H1 (cell line): ENCODE measurements around the gene EFCAB8. TPM values are rescaled to one million over a fixed set of nuclear protein-coding genes. Genes with fewer than 3 reads are reported as not detected.

Experiments used
- CTCF ChIA-PET: fragments of 300-600 bp; sonication (Branson Sonifier 250); formaldehyde crosslinking; loops from one replicate; lab custom pipeline; 2021; ENCODE audit not compliant: partially characterized antibody; lab: Charles Lee
- POLR2A ChIA-PET: fragments of 300-600 bp; sonication (Branson Sonifier 250); formaldehyde crosslinking; loops from one replicate; lab custom pipeline; 2021; ENCODE audit warnings: inconsistent platforms; ENCODE audit not compliant: partially characterized antibody; lab: Charles Lee
- DNase-seq, 2 experiments: peaks; one replicate each; pipeline versions ENCODE4 v3.0.0 to v3.0.0-alpha.2; 2010 to 2022; ENCODE audit warnings: low spot score in 2 of 2, low read depth in 1 of 2, mixed read lengths in 1 of 2
- FAIRE-seq: peaks from 2 replicates; lab custom pipeline; 2011; peaks lifted over from hg19 to GRCh38; lab: Jason Lieb, UNC
- H2AFZ ChIP-seq: 2 replicates; pipeline ENCODE4 v1.8.1; 2012; ENCODE audit warnings: low read length, inconsistent platforms
- H2AK5ac ChIP-seq: 2 replicates; pipeline ENCODE4 v1.6.1; 2013; ENCODE audit warnings: low read depth, low read length
- H2BK120ac ChIP-seq: replicated peaks from 2 replicates; pipeline ENCODE3; 2013; ENCODE audit warnings: low read depth, low read length, inconsistent platforms
- H2BK12ac ChIP-seq: 2 replicates; pipeline ENCODE4 v1.6.1; 2013; ENCODE audit warnings: low read depth, low read length
- H2BK15ac ChIP-seq: 2 replicates; pipeline ENCODE4 v1.6.1; 2013; ENCODE audit warnings: low read length
- H2BK20ac ChIP-seq: 2 replicates; pipeline ENCODE4 v1.6.1; 2013; ENCODE audit warnings: low read length
- H2BK5ac ChIP-seq: 2 replicates; pipeline ENCODE4 v1.6.1; 2013; ENCODE audit warnings: low read depth, low read length
- H3K14ac ChIP-seq: 2 replicates; pipeline ENCODE4 v1.6.1; 2013; ENCODE audit warnings: inconsistent platforms; ENCODE audit not compliant: insufficient read length
- H3K18ac ChIP-seq: 2 replicates; pipeline ENCODE4 v1.6.1; 2013; ENCODE audit warnings: low read length; ENCODE audit errors: extremely low read depth
- H3K23ac ChIP-seq: 2 replicates; pipeline ENCODE4 v1.6.1; 2013; ENCODE audit warnings: inconsistent platforms; ENCODE audit not compliant: insufficient read length
- H3K23me2 ChIP-seq: 2 replicates; pipeline ENCODE4 v1.6.1; 2013; ENCODE audit warnings: low read depth, low read length
- H3K27ac ChIP-seq: 2 replicates; pipeline ENCODE4 v1.6.1; 2011; ENCODE audit warnings: low read depth, low read length, inconsistent platforms
- H3K27me3 ChIP-seq, 4 experiments: replicated peaks in 1 of 4; 1 replicate in 1 of 4; 2 replicates in 3 of 4; pipeline versions ENCODE4 v1.6.1 to v1.8.1; 2011 to 2013; ENCODE audit warnings: low read length in 3 of 4, mild to moderate bottlenecking in 3 of 4, inconsistent platforms in 2 of 4, mixed read lengths in 2 of 4, moderate library complexity in 1 of 4; ENCODE audit not compliant: control insufficient read depth in 3 of 4, insufficient read depth in 3 of 4; ENCODE audit errors: extremely low read depth in 1 of 4
- H3K36me3 ChIP-seq, 4 experiments: 2 replicates each; pipeline versions ENCODE4 v1.6.1 to v1.8.1; 2011 to 2013; ENCODE audit warnings: mild to moderate bottlenecking in 4 of 4, low read length in 3 of 4, moderate library complexity in 2 of 4, control low read depth in 1 of 4, inconsistent platforms in 1 of 4; ENCODE audit not compliant: insufficient read depth in 4 of 4, control insufficient read depth in 2 of 4
- H3K4ac ChIP-seq: replicated peaks from 2 replicates; pipeline ENCODE3; 2013; ENCODE audit warnings: low read length, low read depth, mixed read lengths, inconsistent platforms; ENCODE audit not compliant: insufficient read length
- H3K4me1 ChIP-seq, 4 experiments: replicated peaks in 1 of 4; 1 replicate in 1 of 4; 2 replicates in 3 of 4; pipeline versions ENCODE4 v1.6.1 to v1.8.1; 2011 to 2013; ENCODE audit warnings: low read length in 3 of 4, inconsistent platforms in 2 of 4, mixed read lengths in 1 of 4; ENCODE audit not compliant: insufficient read depth in 4 of 4, control insufficient read depth in 3 of 4
- H3K4me2 ChIP-seq, 2 experiments: 2 replicates each; pipeline versions ENCODE4 v1.6.1 to v1.8.1; 2011 to 2013; ENCODE audit warnings: low read depth in 2 of 2, low read length in 2 of 2, control low read depth in 1 of 2, inconsistent platforms in 1 of 2, mild to moderate bottlenecking in 1 of 2; ENCODE audit not compliant: insufficient read depth in 1 of 2
- H3K4me3 ChIP-seq, 4 experiments: fragments of 200-600, 300-600 bp in 1 of 4; sonication (generic), shearing (Covaris generic), sonication (Bioruptor Twin) in 1 of 4; 2 replicates each; pipeline versions ENCODE4 v1.5.1 to v1.8.1; 2011 to 2016; ENCODE audit warnings: low read length in 4 of 4, low read depth in 3 of 4, control low read depth in 2 of 4, inconsistent platforms in 2 of 4, mild to moderate bottlenecking in 2 of 4, mixed read lengths in 1 of 4, moderate library complexity in 1 of 4; ENCODE audit not compliant: insufficient read depth in 2 of 4; ENCODE audit errors: extremely low read depth in 1 of 4
- H3K56ac ChIP-seq: replicated peaks from 2 replicates; pipeline ENCODE3; 2013; ENCODE audit warnings: low read depth, mild to moderate bottlenecking, mixed read lengths, low read length, inconsistent platforms; ENCODE audit not compliant: insufficient read length
- H3K79me1 ChIP-seq: 2 replicates; pipeline ENCODE4 v1.6.1; 2013; ENCODE audit warnings: low read depth, low read length, control low read depth
- H3K79me2 ChIP-seq, 2 experiments: 2 replicates each; pipeline versions ENCODE4 v1.6.1 to v1.8.1; 2012 to 2013; ENCODE audit warnings: low read length in 2 of 2, mild to moderate bottlenecking in 2 of 2, inconsistent platforms in 1 of 2; ENCODE audit not compliant: insufficient read depth in 2 of 2, control insufficient read depth in 1 of 2
- H3K9ac ChIP-seq, 4 experiments: replicated peaks in 1 of 4; 1 replicate in 1 of 4; 2 replicates in 3 of 4; pipeline versions ENCODE4 v1.6.1 to v1.8.1; 2011 to 2013; ENCODE audit warnings: low read depth in 3 of 4, low read length in 3 of 4, control low read depth in 2 of 4, mild to moderate bottlenecking in 2 of 4, moderate library complexity in 2 of 4, inconsistent platforms in 1 of 4; ENCODE audit errors: extremely low read depth in 1 of 4
- H3K9me3 ChIP-seq, 2 experiments: 2 replicates each; pipeline versions ENCODE4 v1.6.1 to v1.8.1; 2012 to 2013; ENCODE audit warnings: mild to moderate bottlenecking in 2 of 2, moderate library complexity in 2 of 2, control low read depth in 1 of 2, inconsistent platforms in 1 of 2, low read depth in 1 of 2, low read length in 1 of 2, mixed read lengths in 1 of 2; ENCODE audit not compliant: insufficient read depth in 2 of 2
- H4K20me1 ChIP-seq, 2 experiments: replicated peaks in 1 of 2; 2 replicates each; pipeline versions ENCODE3 to v1.8.1; 2011 to 2013; ENCODE audit warnings: inconsistent platforms in 2 of 2, low read length in 2 of 2, mild to moderate bottlenecking in 1 of 2; ENCODE audit not compliant: insufficient read depth in 2 of 2, control insufficient read depth in 1 of 2
- H4K5ac ChIP-seq: 2 replicates; pipeline ENCODE4 v1.6.1; 2013; ENCODE audit warnings: low read length, low read depth, mixed read lengths, inconsistent platforms; ENCODE audit not compliant: insufficient read length
- H4K8ac ChIP-seq: 2 replicates; pipeline ENCODE4 v1.8.0; 2013; ENCODE audit warnings: mild to moderate bottlenecking, moderate library complexity, low read length, inconsistent platforms; ENCODE audit not compliant: insufficient read depth; ENCODE audit errors: extremely low read depth
- H4K91ac ChIP-seq: replicated peaks from 2 replicates; pipeline ENCODE3; 2013; ENCODE audit warnings: low read length, mixed read lengths, inconsistent platforms; ENCODE audit not compliant: insufficient read length
- HDAC2 ChIP-seq, 2 experiments: fragments of 300-600 bp in 1 of 2; sonication (generic) in 1 of 2; IDR thresholded peaks; 2 replicates each; pipeline ENCODE4 v1.6.1; 2011 to 2012; ENCODE audit warnings: low read depth in 2 of 2, low read length in 2 of 2, mild to moderate bottlenecking in 2 of 2, moderate library complexity in 2 of 2, borderline replicate concordance in 1 of 2, inconsistent platforms in 1 of 2
- SP1 ChIP-seq: IDR thresholded peaks from 2 replicates; pipeline ENCODE4 v1.6.1; 2011; ENCODE audit warnings: low read depth, low read length
- SP4 ChIP-seq: IDR thresholded peaks from 2 replicates; pipeline ENCODE4 v1.6.1; 2012; ENCODE audit warnings: low read length, inconsistent platforms
- TEAD4 ChIP-seq: IDR thresholded peaks from 2 replicates; pipeline ENCODE4 v1.6.1; 2012; ENCODE audit warnings: low read depth, low read length, inconsistent platforms, mixed read lengths
- YY1 ChIP-seq: IDR thresholded peaks from 2 replicates; pipeline ENCODE4 v1.6.1; 2011; ENCODE audit warnings: low read depth, mild to moderate bottlenecking, low read length
- WGBS, 2 experiments: shearing (Covaris generic) in 1 of 2; methylation state at CpG; one replicate each; pipeline versions ENCODE4 v1.1.6 to v1.1.7; 2013 to 2015; ENCODE audit warnings: low lambda C conversion rate in 2 of 2, mixed read lengths in 2 of 2, inconsistent platforms in 1 of 2, low coverage in 1 of 2, missing lambda C conversion rate in 1 of 2; ENCODE audit not compliant: insufficient replicate concordance in 2 of 2, insufficient coverage in 1 of 2, insufficient read length in 1 of 2; ENCODE audit errors: extremely low coverage in 1 of 2, missing lambda C conversion rate in 1 of 2; 5-methylcytosine and 5-hydroxymethylcytosine counted together
- polyA plus RNA-seq, 7 experiments: library from polyadenylated mRNA; depleted of rRNA in 3 of 7; stranded (reverse) in 5 of 7; unstranded in 2 of 7; fragments of >200 nt in 5 of 7; fragments of 200-250 nt in 2 of 7; gene quantifications; 1 replicate in 5 of 7; 2 replicates in 1 of 7; 4 replicates in 1 of 7; pipeline versions ENCODE4 v1.2.1 to v1.2.3, GENCODE V29; 2011 to 2013; ENCODE audit warnings: missing spikeins in 2 of 7, mixed read lengths in 2 of 7
- total RNA-seq: library from RNA; stranded (reverse); fragmentation: NEBNext Ultra II Directional; extraction: Animal tissue kit (Norgen Biotek cat#: 25700); gene quantifications from 2 replicates; pipeline ENCODE4 v1.2.1, GENCODE V29; 2021

The EFCAB8 gene
- total and polyA plus RNA-seq, 2 of the 8 experiments (the other 6 are each of a cell fraction or from before 2014, with no cell fraction given), result 0.06 to 0.20 TPM

DNA sequence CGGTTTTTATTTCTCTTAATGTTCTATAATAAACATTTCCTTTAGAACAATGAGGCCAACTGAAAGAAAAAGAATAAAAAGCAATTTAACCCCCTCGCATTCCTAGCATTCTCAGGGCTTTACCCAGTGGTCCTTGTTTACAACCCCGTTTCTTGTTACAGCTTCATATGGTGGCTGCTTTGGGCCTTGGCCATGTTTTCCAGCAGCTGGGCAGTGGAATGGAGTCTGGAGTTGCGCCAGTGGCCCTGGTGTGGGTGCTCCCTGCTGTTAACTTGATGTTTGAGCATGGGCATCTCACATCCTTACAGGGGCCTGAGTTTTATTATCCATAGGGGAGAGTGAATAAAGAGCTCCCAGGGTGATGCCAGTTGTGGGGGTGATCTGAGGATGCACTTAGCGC lies 18.8 kb downstream of the EFCAB8 start:
- TF ChIP-seq SP4 (no peak), TEAD4 (peak; percentile 85), HDAC2 (IDR thresholded peaks at IDR 0.05; ENCODE audit: borderline replicate concordance in 1 of 2, low read depth in 2 of 2, low read length in 2 of 2) (no peak), YY1 (0 out of 2 replicates have a peak, but pooled peaks have one; percentile 48), SP1 (peak; percentile 55; the same call in 1 of the 2 replicates)
- Histone ChIP-seq H4K8ac (no peak overlapping the region), H3K14ac (no peak overlapping the region), H3K4me3 (no peak overlapping the region), H2BK5ac (no peak overlapping the region), H3K23me2 (no peaks in the 10 kb centered on the region), H4K91ac (no peak overlapping the region), H3K4ac (no peak overlapping the region), H3K27me3 (no peaks in the 10 kb centered on the region), H2AFZ (no peak overlapping the region), H3K36me3 (no peaks in the 10 kb centered on the region; a peak in 1 of 8 replicates), H4K5ac (peak overlapping the region; percentile 6), H3K56ac (no peak overlapping the region), H2BK15ac (no peak overlapping the region), H3K79me1 (no peaks in the 10 kb centered on the region), H3K18ac (no peak overlapping the region), H3K4me1 (peaks cover 0 to 4% (median under 1%) of the 10 kb centered on the region in 4 experiments; a peak in 2 of 7 replicates), H3K4me2 (0 out of 4 replicates have a peak overlapping the region, but pooled peaks of 1 of the 2 experiments have one; percentile 21), H2BK12ac (no peak overlapping the region), H2AK5ac (0 out of 2 replicates have a peak overlapping the region, but pooled peaks have one; percentile 53), H3K79me2 (no peaks in the 10 kb centered on the region), H2BK20ac (no peak overlapping the region), H3K9ac (no peak overlapping the region), H2BK120ac (no peak overlapping the region), H3K27ac (no peak overlapping the region), H3K23ac (no peak overlapping the region), H4K20me1 (no peaks in the 10 kb centered on the region), H3K9me3 (no peaks in the 10 kb centered on the region)
- ChIA-PET CTCF (interaction anchor here (0.8 to 2.5 kb wide), 7 partner anchors 10 to 219 kb away, joined by 3 to 6 read pairs (median 4); no protein-coding TSS in a partner anchor), POLR2A (interaction anchor here (0.9 to 2.4 kb wide), 5 partner anchors 11 to 122 kb away, joined by 4 to 5 read pairs (median 4); partner anchors contain the start of gene MAPRE1)
- DNase-seq (no peak), FAIRE-seq (no peak)
- WGBS, 2 experiments, result 74% methylated on average over 5 of the region's 5 CpGs; no CpG with 5 or more reads in 1 of the 2 experiments
